OCI-LY3 (cell line): ENCODE data around the gene LRCH1.

Experiments
- H2AFZ ChIP-seq: fragments of 200-600, 300-600 bp; shearing (Covaris generic); 2 replicates; pipeline ENCODE4 v1.6.0; 2014; ENCODE audit warnings: antibody characterized with exemption, low read depth, low read length
- H3K27ac ChIP-seq: fragments of 200-600, 300-600 bp; sonication (generic); 2 replicates; pipeline ENCODE4 v1.5.1; 2014; ENCODE audit warnings: mild to moderate bottlenecking, low read length, moderate library complexity, mixed read lengths
- H3K27me3 ChIP-seq: fragments of 200-600, 300-600 bp; sonication (generic); 2 replicates; pipeline ENCODE4 v1.6.1; 2014; ENCODE audit warnings: low read depth, low read length, mixed read lengths
- H3K36me3 ChIP-seq: fragments of 200-600, 300-600 bp; sonication (generic); replicated peaks from 2 replicates; pipeline ENCODE3; 2014; ENCODE audit warnings: low read depth, low read length, mixed read lengths
- H3K4me1 ChIP-seq: fragments of 300-600, 200-600 bp; sonication (generic); 2 replicates; pipeline ENCODE4 v1.6.1; 2014; ENCODE audit warnings: low read length, mixed read lengths
- H3K4me2 ChIP-seq: fragments of 200-600, 300-600 bp; sonication (generic); 2 replicates; pipeline ENCODE4 v1.6.1; 2014; ENCODE audit warnings: low read length, mixed read lengths
- H3K4me3 ChIP-seq: fragments of 300-600, 200-600 bp; sonication (generic); 2 replicates; pipeline ENCODE4 v1.5.1; 2014; ENCODE audit warnings: antibody characterized with exemption, mild to moderate bottlenecking, low read length, moderate library complexity
- H3K79me2 ChIP-seq: fragments of 300-600, 200-600 bp; shearing (Covaris generic); 2 replicates; pipeline ENCODE4 v1.6.1; 2014; ENCODE audit warnings: mild to moderate bottlenecking, low read length, mixed read lengths
- H3K9ac ChIP-seq: fragments of 300-600, 200-600 bp; shearing (Covaris generic); 2 replicates; pipeline ENCODE4 v1.6.0; 2014; ENCODE audit warnings: mild to moderate bottlenecking, low read length, moderate library complexity
- H3K9me3 ChIP-seq: fragments of 200-600, 300-600 bp; shearing (Covaris generic); 2 replicates; pipeline ENCODE4 v1.6.1; 2014; ENCODE audit warnings: low read length, mixed read lengths; ENCODE audit not compliant: insufficient read depth
- H4K20me1 ChIP-seq: fragments of 200-600, 300-600 bp; sonication (generic); 2 replicates; pipeline ENCODE4 v1.6.1; 2016; ENCODE audit warnings: low read length, mixed read lengths; ENCODE audit not compliant: insufficient read depth
- CTCF ChIP-seq: fragments of 200-600, 300-600 bp; sonication (generic); IDR thresholded peaks from 2 replicates; pipeline ENCODE4 v1.5.1; 2014; ENCODE audit warnings: antibody characterized with exemption, low read length, low read depth
- EZH2phosphoT487 ChIP-seq: fragments of 200-600 bp; shearing (Covaris generic); IDR thresholded peaks from 2 replicates; pipeline ENCODE4 v1.6.1; 2018; ENCODE audit warnings: antibody characterized with exemption, mixed run types, low read depth

The LRCH1 gene

GRCh38 chr13:46676378-46676725, 123.4 kb downstream of the LRCH1 start:
- peak overlapping the region; percentile 18; the same call in 1 of the 2 replicates for H3K4me2 ChIP-seq
- H3K9me3 ChIP-seq: no peaks in the 10 kb centered on the region
- peaks cover 15% of the 10 kb centered on the region for H3K36me3 ChIP-seq
- H2AFZ ChIP-seq: no peak overlapping the region
- H3K27me3 ChIP-seq: no peaks in the 10 kb centered on the region
- peaks cover 45% of the 10 kb centered on the region for H3K4me1 ChIP-seq
- no peak overlapping the region for H3K4me3 ChIP-seq
- no peak overlapping the region for H3K27ac ChIP-seq
- no peak overlapping the region for H3K9ac ChIP-seq
- no peaks in the 10 kb centered on the region for H4K20me1 ChIP-seq
- TF ChIP-seq CTCF (no peak), EZH2phosphoT487 (no peak)
- H3K79me2 ChIP-seq: peaks cover 79% of the 10 kb centered on the region

GRCh38 chr13:46679369-46680120, 126.6 kb downstream of the LRCH1 start:
- Histone ChIP-seq H3K4me2 (peak overlapping the region; percentile 94), H3K27ac (peak overlapping the region; percentile 41), H3K4me3 (peak overlapping the region; percentile 71), H3K4me1 (peaks cover 52% of the 10 kb centered on the region), H3K79me2 (peaks cover 60% of the 10 kb centered on the region), H3K27me3 (no peaks in the 10 kb centered on the region), H2AFZ (no peak overlapping the region), H3K9me3 (no peaks in the 10 kb centered on the region), H4K20me1 (no peaks in the 10 kb centered on the region), H3K36me3 (peaks cover 10% of the 10 kb centered on the region), H3K9ac (peak overlapping the region; percentile 49)
- TF ChIP-seq EZH2phosphoT487 (no peak), CTCF (peak; percentile 44)

GRCh38 chr13:46682015-46682414, 129.0 kb downstream of the LRCH1 start:
- H3K4me3 ChIP-seq: no peak overlapping the region
- H3K9me3 ChIP-seq: no peaks in the 10 kb centered on the region
- no peak overlapping the region for H3K27ac ChIP-seq
- no peak overlapping the region for H3K9ac ChIP-seq
- no peak overlapping the region for H2AFZ ChIP-seq
- peaks cover 39% of the 10 kb centered on the region for H3K4me1 ChIP-seq
- H3K27me3 ChIP-seq: no peaks in the 10 kb centered on the region
- H3K36me3 ChIP-seq: peaks cover 12% of the 10 kb centered on the region
- peaks cover 38% of the 10 kb centered on the region for H3K79me2 ChIP-seq
- no peaks in the 10 kb centered on the region for H4K20me1 ChIP-seq
- H3K4me2 ChIP-seq: no peak overlapping the region
- TF ChIP-seq EZH2phosphoT487 (no peak), CTCF (no peak)

GRCh38 chr13:46682707-46683106, 129.7 kb downstream of the LRCH1 start:
- H4K20me1 ChIP-seq: no peaks in the 10 kb centered on the region
- no peaks in the 10 kb centered on the region for H3K9me3 ChIP-seq
- H3K4me1 ChIP-seq: peaks cover 42% of the 10 kb centered on the region

More at GRCh38 chr13:46682707-46683106, 129.7 kb downstream of the LRCH1 start:
- Histone ChIP-seq H3K79me2 (peaks cover 38% of the 10 kb centered on the region), H3K4me2 (no peak overlapping the region), H3K4me3 (no peak overlapping the region), H3K9ac (no peak overlapping the region), H3K27me3 (no peaks in the 10 kb centered on the region), H3K36me3 (peaks cover 14% of the 10 kb centered on the region), H2AFZ (no peak overlapping the region), H3K27ac (no peak overlapping the region)
- TF ChIP-seq EZH2phosphoT487 (no peak), CTCF (no peak)
